Uterus (tissue), 2 donors: ENCODE results near the gene ATP13A5.

Experiments used
- POLR2A ChIP-seq, 2 donors: fragments of 450-650 bp; IDR thresholded peaks; one replicate each; pipeline ENCODE4 v1.6.1; 2016; ENCODE audit warnings: antibody characterized with exemption in 2 of 2, mild to moderate bottlenecking in 1 of 2, moderate library complexity in 1 of 2
- TF ChIP-seq, protein P1 (sequence below), 4 experiments: fragments of 200-600 bp in 2 of 4; fragments of 450-650 bp in 2 of 4; sonication (generic) in 2 of 4; IDR thresholded peaks; one replicate each; pipeline ENCODE4 v1.5.1; 2016 to 2019; ENCODE audit warnings: antibody characterized with exemption in 4 of 4, mild to moderate bottlenecking in 2 of 4, moderate library complexity in 1 of 4

DNA sequence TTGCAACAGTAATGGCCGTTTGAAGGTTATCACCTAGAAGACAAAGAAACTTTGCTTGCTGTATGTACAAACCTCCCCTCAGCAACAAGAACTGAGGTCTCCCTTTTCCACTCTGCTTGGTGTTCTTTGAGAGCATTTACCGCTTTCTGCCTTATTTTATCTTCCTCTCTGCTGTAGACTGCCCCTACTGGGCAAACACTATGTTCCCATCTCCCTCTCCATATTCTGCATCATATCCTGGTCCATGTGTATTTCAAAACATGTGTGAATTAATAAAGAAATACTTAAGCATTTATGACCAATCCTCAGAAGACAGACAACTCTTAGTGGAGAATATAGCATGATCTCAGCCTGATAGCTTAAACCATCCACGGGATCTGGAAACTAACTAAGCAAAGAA lies 64.4 kb downstream of the ATP13A5 start:
- TF ChIP-seq, protein P1, sequence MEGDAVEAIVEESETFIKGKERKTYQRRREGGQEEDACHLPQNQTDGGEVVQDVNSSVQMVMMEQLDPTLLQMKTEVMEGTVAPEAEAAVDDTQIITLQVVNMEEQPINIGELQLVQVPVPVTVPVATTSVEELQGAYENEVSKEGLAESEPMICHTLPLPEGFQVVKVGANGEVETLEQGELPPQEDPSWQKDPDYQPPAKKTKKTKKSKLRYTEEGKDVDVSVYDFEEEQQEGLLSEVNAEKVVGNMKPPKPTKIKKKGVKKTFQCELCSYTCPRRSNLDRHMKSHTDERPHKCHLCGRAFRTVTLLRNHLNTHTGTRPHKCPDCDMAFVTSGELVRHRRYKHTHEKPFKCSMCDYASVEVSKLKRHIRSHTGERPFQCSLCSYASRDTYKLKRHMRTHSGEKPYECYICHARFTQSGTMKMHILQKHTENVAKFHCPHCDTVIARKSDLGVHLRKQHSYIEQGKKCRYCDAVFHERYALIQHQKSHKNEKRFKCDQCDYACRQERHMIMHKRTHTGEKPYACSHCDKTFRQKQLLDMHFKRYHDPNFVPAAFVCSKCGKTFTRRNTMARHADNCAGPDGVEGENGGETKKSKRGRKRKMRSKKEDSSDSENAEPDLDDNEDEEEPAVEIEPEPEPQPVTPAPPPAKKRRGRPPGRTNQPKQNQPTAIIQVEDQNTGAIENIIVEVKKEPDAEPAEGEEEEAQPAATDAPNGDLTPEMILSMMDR (IDR thresholded peaks at IDR 0.05): no peak
- TF ChIP-seq POLR2A (IDR thresholded peaks at IDR 0.05): no peak
